ENCODE data around the gene HTR1A. TPM values are rescaled to one million over a fixed set of nuclear protein-coding genes. Genes with fewer than 3 reads are reported as not detected.

The HTR1A gene
- total and polyA plus RNA-seq, 9 donors = 0.10 to 4.2 (median 1.4) TPM; not detected in 2

DNA sequence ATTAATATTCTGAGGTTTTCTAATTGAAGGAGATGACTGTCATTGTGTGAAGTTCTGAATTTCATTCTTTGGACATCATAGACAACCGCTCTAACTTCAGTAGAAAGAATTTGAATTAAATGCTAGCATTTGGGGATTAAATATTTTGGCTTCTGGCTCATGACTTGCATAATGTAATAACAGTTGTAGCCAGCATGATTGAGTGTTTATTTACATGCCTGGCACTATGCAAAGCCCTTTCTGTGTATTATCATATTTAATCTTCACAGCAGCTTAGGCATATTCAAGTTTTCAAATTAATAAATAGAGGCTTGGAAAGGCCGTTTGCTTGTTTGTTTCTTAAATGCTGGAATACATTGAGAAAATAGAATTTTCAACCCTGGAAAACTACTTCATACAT is 19.6 kb upstream of the HTR1A start:
- intact Hi-C loops (cut with DNase I) = no loop called here
- 56 to 71% (median 57%) methylated on average over 2 of the region's 2 CpGs for WGBS, 3 donors
- H3K4me1 ChIP-seq (ENCODE audit: insufficient read depth) = no peaks in the 10 kb centered on the region
- H3K9me3 ChIP-seq = no peaks in the 10 kb centered on the region
- no peaks in the 10 kb centered on the region for H3K36me3 ChIP-seq
- DNase-seq = no peak
- TF ChIP-seq EP300 (IDR thresholded peaks at IDR 0.05) (no peak), POLR2A (IDR thresholded peaks at IDR 0.05) (no peak)
- TF ChIP-seq, protein P1, sequence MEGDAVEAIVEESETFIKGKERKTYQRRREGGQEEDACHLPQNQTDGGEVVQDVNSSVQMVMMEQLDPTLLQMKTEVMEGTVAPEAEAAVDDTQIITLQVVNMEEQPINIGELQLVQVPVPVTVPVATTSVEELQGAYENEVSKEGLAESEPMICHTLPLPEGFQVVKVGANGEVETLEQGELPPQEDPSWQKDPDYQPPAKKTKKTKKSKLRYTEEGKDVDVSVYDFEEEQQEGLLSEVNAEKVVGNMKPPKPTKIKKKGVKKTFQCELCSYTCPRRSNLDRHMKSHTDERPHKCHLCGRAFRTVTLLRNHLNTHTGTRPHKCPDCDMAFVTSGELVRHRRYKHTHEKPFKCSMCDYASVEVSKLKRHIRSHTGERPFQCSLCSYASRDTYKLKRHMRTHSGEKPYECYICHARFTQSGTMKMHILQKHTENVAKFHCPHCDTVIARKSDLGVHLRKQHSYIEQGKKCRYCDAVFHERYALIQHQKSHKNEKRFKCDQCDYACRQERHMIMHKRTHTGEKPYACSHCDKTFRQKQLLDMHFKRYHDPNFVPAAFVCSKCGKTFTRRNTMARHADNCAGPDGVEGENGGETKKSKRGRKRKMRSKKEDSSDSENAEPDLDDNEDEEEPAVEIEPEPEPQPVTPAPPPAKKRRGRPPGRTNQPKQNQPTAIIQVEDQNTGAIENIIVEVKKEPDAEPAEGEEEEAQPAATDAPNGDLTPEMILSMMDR (IDR thresholded peaks at IDR 0.05) = no peak
- no peaks in the 10 kb centered on the region for H3K27me3 ChIP-seq
- no peak overlapping the region for H3K4me3 ChIP-seq
- H3K27ac ChIP-seq = no peak overlapping the region

DNA sequence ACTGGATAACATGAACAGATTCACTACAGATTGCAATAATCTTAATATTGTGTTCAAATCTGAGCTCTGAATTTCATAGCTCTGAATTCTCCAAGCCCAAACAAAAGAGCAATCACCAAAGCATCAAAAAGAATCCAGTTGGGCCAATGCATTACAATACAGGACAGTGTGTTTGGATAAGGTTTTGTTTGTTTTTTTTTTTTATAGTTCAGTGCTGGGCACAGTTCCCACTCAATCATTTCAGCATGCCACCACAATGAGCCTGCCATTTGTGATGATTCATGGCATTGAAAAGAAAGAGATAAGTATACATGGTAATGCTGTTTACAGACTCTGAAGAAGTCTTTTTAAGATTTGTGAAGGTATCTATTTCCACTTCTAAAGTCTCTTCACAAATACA is 1.7 kb upstream of the HTR1A start:
- TF ChIP-seq, protein P1 (IDR thresholded peaks at IDR 0.05) = no peak
- no peak for TF ChIP-seq EP300 (IDR thresholded peaks at IDR 0.05)
- TF ChIP-seq POLR2A (IDR thresholded peaks at IDR 0.05) = no peak
- no peak overlapping the region for H3K27ac ChIP-seq
- H3K4me3 ChIP-seq = no peak overlapping the region
- no peaks in the 10 kb centered on the region for H3K27me3 ChIP-seq
- no peaks in the 10 kb centered on the region for H3K9me3 ChIP-seq
- intact Hi-C loops (cut with DNase I) = loop anchor here in 3 of 4 donors (5.0 kb wide), 3 partner anchors 1502 to 1522 kb away; no protein-coding TSS in a partner anchor
- DNase-seq = no peak
- H3K4me1 ChIP-seq (ENCODE audit: insufficient read depth) = peaks cover 9% of the 10 kb centered on the region
- H3K36me3 ChIP-seq = no peaks in the 10 kb centered on the region

DNA sequence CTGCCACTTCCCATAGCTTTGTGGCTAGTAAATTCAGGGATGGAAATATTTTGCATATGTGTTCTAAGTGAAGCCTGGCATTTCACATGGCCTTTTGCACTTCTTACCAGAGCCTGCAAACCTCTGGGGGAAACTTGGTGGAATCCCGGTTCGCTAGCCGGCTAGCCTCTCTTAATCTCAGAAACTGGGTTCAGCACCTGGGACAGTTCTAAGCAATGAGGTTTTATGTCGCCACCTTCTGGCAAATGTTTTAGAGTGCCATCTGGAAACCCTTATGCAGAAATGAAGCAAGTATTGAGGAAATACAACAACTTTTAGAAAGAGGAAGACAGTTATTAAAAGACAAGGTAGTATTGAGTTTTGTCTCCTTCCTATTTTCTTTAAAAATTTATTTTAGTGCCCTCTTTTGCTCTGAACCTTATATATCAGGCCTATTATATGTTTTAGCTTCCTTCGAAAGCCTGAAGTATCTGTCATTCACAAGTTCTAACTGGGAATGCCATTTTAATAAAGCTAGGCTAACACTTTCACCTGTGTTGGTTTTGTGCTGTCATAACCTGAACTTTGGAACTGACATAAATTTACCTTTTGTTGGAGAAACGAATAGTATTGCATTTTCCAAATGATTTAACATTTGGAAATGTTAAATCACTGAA is 963 bp upstream of the HTR1A start:
- H3K4me3 ChIP-seq = no peak overlapping the region
- no peaks in the 10 kb centered on the region for H3K9me3 ChIP-seq
- H3K27ac ChIP-seq = no peak overlapping the region
- intact Hi-C loops (cut with DNase I) = loop anchor here in 3 of 4 donors (5.0 kb wide), 3 partner anchors 1501 to 1521 kb away; no protein-coding TSS in a partner anchor
- no peak for TF ChIP-seq EP300 (IDR thresholded peaks at IDR 0.05)
- TF ChIP-seq, protein P1 (IDR thresholded peaks at IDR 0.05) = peak; percentile 25 to 42 (median 39)
- no peak for TF ChIP-seq POLR2A (IDR thresholded peaks at IDR 0.05)
- no peaks in the 10 kb centered on the region for H3K36me3 ChIP-seq
- no peaks in the 10 kb centered on the region for H3K27me3 ChIP-seq
- WGBS, 3 donors = 20 to 25% (median 22%) methylated on average over 6 of the region's 6 CpGs
- peaks cover 9% of the 10 kb centered on the region for H3K4me1 ChIP-seq (ENCODE audit: insufficient read depth)
- peak; percentile 39 to 46 (median 41) for DNase-seq

DNA sequence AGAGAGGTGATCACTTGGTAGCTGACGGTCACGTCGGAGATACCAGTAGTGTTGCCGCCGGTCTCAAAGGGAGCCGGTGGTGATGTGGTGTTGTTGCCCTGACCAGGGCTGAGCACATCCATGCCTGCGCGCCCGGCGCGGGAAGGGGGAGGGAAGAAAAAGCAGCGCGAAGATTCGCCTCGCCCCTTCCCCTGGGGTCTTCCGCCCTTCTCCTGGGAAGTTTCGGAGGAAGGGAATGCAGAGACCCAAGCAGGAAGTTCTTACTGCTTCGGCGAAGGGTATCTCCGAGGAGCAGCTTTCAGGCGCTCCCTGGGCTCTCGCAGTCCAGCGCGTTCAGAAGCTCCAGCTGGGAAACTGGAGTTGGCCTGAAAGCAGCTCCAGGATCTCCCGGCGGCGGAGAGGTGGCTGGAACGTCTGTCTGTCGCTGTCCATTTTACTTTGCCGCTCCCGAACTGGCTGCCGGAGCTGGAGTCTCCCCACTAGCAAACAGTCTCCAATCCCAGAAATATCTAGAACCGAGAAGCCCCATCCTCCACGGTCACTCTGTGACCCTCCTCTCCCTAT is 565 bp downstream of the HTR1A start:
- Histone ChIP-seq H3K4me3 (no peak overlapping the region), H3K36me3 (no peaks in the 10 kb centered on the region), H3K27me3 (no peaks in the 10 kb centered on the region), H3K4me1 (ENCODE audit: insufficient read depth) (peaks cover 9% of the 10 kb centered on the region), H3K27ac (no peak overlapping the region), H3K9me3 (no peaks in the 10 kb centered on the region)
- peak in 4 of 5 donors; percentile 10 to 37 (median 28) for DNase-seq
- 1 to 2% (median 1%) methylated on average over 30 to 34 of the region's 34 CpGs for WGBS, 3 donors
- intact Hi-C loops (cut with DNase I) = loop anchor here in 3 of 4 donors (5.0 kb wide), 3 partner anchors 1499 to 1519 kb away; no protein-coding TSS in a partner anchor
- TF ChIP-seq POLR2A (IDR thresholded peaks at IDR 0.05) (no peak), EP300 (IDR thresholded peaks at IDR 0.05) (no peak)
- TF ChIP-seq, protein P1 (IDR thresholded peaks at IDR 0.05) = no peak

All from ovary (tissue), 9 donors.